Ovary (tissue), 10 donors: ENCODE data around the gene SNCAIP. TPM values are rescaled to one million over a fixed set of nuclear protein-coding genes. Genes with fewer than 3 reads are reported as not detected.

ENCODE experiments used
- DNase-seq, 5 donors: peaks; one replicate each; pipeline ENCODE4 v3.0.0-alpha.2; 2019 to 2020
- H3K27ac ChIP-seq, 2 donors: fragments of 200-600 bp; one replicate each; pipeline versions ENCODE4 v1.5.1 to v1.8.0; 2019 to 2022
- H3K27me3 ChIP-seq: fragments of 200-600 bp; one replicate; pipeline ENCODE4 v1.8.0; 2022
- H3K36me3 ChIP-seq: fragments of 200-600 bp; sonication (generic); one replicate; pipeline ENCODE4 v1.5.1; 2019
- H3K4me1 ChIP-seq: one replicate; pipeline ENCODE4 v1.8.1; 2013; ENCODE audit warnings: mild to moderate bottlenecking, moderate library complexity; ENCODE audit not compliant: insufficient read depth
- H3K4me3 ChIP-seq: fragments of 200-600 bp; sonication (generic); one replicate; pipeline ENCODE4 v1.5.1; 2017
- H3K9me3 ChIP-seq, 2 donors: fragments of 200-600 bp in 1 of 2; sonication (generic) in 1 of 2; one replicate each; pipeline versions ENCODE4 v1.5.1 to v1.8.1; 2013 to 2019; ENCODE audit warnings: mild to moderate bottlenecking in 1 of 2, moderate library complexity in 1 of 2
- CTCF ChIP-seq, 3 donors: fragments of 450-650 bp in 2 of 3; fragments of 200-600 bp in 1 of 3; IDR thresholded peaks; one replicate each; pipeline versions ENCODE4 v1.5.1 to v1.8.0; 2016 to 2022; ENCODE audit warnings: antibody characterized with exemption in 3 of 3, mild to moderate bottlenecking in 1 of 3
- EP300 ChIP-seq: sonication (generic); formaldehyde crosslinking; IDR thresholded peaks from one replicate; pipeline ENCODE4 v1.6.1; 2017; ENCODE audit warnings: antibody characterized with exemption
- POLR2A ChIP-seq: fragments of 450-650 bp; IDR thresholded peaks from one replicate; pipeline ENCODE4 v1.6.1; 2017; ENCODE audit warnings: antibody characterized with exemption, mild to moderate bottlenecking, moderate library complexity
- WGBS, 3 donors: extraction: QIAGEN DNeasy Blood & Tissue Kit in 1 of 3; methylation state at CpG; one replicate each; pipeline versions ENCODE4 v1.1.5 to v1.1.7; 2013 to 2017; 5-methylcytosine and 5-hydroxymethylcytosine counted together
- intact Hi-C, 4 donors: fragments of 100-400 bp; cut with DNase I; formaldehyde crosslinking; loops; one replicate each; pipeline versions ENCODE4 v1.11.0 to v1.15.1; 2022 to 2023
- long read RNA-seq, 3 donors: library from polyadenylated mRNA in 2 of 3; unstranded in 2 of 3; transcript quantifications; one replicate each; pipeline ENCODE4 v2.0.0 and lab custom pipeline, GENCODE V29; 2021 to 2026
- polyA plus RNA-seq, 2 donors: library from polyadenylated mRNA; stranded (reverse); fragments of 200-250 nt in 1 of 2; fragments of 350-450 nt in 1 of 2; fragmentation: Illumina TruSeq in 1 of 2; extraction: RNeasy Lipid Tissue Mini Kit (QIAGEN cat#74804) in 1 of 2; gene quantifications; one replicate each; pipeline ENCODE4 v1.2.3, GENCODE V29; 2013 to 2014
- total RNA-seq, 7 donors: library from RNA; depleted of rRNA in 2 of 7; stranded (reverse); fragments of >200 nt in 2 of 7; fragmentation: NEBNext Ultra II Directional in 3 of 7; extraction: Animal tissue kit (Norgen Biotek cat#: 25700) in 3 of 7; gene quantifications; one replicate each; pipeline versions ENCODE4 v1.1.0 to v1.2.4, GENCODE V29; 2016 to 2023
- donor health status: DM: no; HTN: no; CAD: no; lungs with moderate emphysema.
- donor health status: DM: no; HTN: no; CAD: no.
- donor health status: Bipolar disorder and iron deficiency.
- donor health status: DM: yes; HTN: yes; CAD: no.
- donor health status: DM: no; HTN: no; CAD: no.
- donor health status: DM: yes; HTN: yes; CAD: no.

Gene SNCAIP
- total RNA-seq (10 to 100 TPM; 20.4 to 92.5 (median 51.6) TPM), polyA plus RNA-seq (10 to 100 TPM; 40.2 to 46.9 TPM)
- long read RNA-seq, donor 1, transcript SNCAIP-209 (9 exons, 2,410 nt), result minor isoform, 10 of 159 reads
- long read RNA-seq, donor 1, transcript SNCAIP-202 (11 exons, 3,745 nt), result major isoform, 37 of 159 reads
- long read RNA-seq, donor 1, partial matches to known transcripts, result 49 of 159 reads
- long read RNA-seq, donor 1, other reads (novel, unspliced or antisense), result 56 of 159 reads
- long read RNA-seq, donor 2, partial matches to known transcripts, result 7 of 9 reads
- long read RNA-seq, donor 2, other reads (novel, unspliced or antisense), result 0 of 9 reads
- long read RNA-seq, donor 3, transcript SNCAIP-202 (11 exons, 3,745 nt), result major isoform, 39 of 132 reads
- long read RNA-seq, donor 3, transcript SNCAIP-209 (9 exons, 2,410 nt), result minor isoform, 8 of 132 reads
- long read RNA-seq, donor 3, partial matches to known transcripts, result 31 of 132 reads
- long read RNA-seq, donor 3, other reads (novel, unspliced or antisense), result 47 of 132 reads

DNA sequence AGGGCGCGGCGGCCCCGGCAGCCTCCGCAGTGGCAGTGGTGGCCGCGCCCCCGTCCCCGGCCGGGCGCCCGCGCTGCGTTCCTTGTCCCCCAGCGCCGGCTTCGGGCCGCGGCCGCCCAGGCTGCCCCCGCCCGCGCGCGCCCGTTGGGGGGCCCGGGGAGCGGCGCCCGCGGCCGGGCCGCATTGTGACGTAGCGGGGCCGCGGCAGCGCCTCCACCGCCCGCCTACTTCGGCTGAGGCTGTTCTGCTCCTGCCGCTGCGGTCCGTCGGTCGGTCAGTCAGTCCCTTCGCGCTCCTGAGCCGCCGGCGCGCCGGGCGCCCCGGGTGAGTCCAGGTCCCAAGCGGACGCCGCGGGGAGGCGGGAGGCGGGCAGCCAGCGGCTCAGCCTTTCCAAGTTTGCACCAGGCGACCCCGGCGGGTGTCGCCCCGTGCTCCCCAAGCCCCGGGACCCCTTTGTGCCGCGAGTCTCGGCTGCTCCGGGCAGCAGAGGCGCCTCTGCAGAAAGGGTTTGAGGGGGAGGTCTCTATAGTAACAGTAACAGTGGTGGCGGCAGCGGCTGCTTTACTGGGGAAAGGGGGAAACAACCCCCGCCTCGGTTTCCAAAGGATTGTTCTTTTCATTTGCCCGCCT is at the start of gene SNCAIP:
Gene SNCAIP (plus strand): TSS at position 277 of the 630 bp plus-strand sequence. CDS start 78,898 bp downstream, outside the sequence.
- no peaks in the 10 kb centered on the region for H3K36me3 ChIP-seq
- H3K27me3 ChIP-seq, result no peaks in the 10 kb centered on the region
- 0 to 2% (median 1%) methylated on average over 39 to 78 of the region's 78 CpGs for WGBS, 3 donors
- peak; percentile 63 to 80 (median 75) for DNase-seq
- intact Hi-C loops, result loop anchor here in 1 of 4 donors (5.0 kb wide), 1 partner anchor 115 kb away; no protein-coding TSS in a partner anchor
- peaks cover 7% of the 10 kb centered on the region for H3K4me1 ChIP-seq
- peak within 1 kb of the TSS; percentile 78 to 89 for H3K27ac ChIP-seq
- TF ChIP-seq EP300 (no peak), POLR2A (peak; percentile 40), CTCF (IDR thresholded peaks at IDR 0.05) (no peak)
- H3K4me3 ChIP-seq, result peak within 1 kb of the TSS; percentile 86
- H3K9me3 ChIP-seq, result no peaks in the 10 kb centered on the region

DNA sequence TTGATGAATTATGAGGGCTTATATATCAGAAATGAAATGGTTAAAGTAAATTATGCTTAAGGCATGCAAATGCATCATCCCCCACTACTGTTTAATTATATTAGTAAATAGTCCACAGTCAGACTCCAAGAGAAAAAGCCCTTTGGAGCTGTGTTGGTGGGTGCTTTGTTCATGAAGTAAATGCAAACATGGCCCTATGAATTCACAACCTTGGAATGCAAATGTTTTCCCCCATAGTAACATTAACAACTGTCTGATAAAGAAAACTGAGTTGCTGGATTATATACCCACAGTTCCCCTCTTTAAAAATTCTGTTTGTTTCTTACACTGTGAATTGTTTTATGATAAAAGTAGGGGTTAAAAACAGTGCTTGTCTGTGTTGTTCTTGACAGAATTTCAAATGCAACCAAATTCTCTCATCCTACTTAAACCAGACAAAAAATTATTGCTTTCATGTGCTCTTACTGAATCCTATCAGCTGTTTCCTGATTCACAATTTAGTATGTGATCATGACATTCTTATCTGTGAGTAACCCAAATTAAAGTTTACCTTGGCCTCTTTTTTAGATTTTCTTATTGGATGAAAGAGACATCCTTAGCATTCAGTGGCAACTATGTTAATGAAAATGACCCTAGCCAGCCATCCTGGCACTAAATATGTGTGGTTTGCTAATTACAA is 48.5 kb upstream of the SNCAIP start:
- Histone ChIP-seq H3K4me3 (no peak overlapping the region), H3K4me1 (peaks cover 2% of the 10 kb centered on the region), H3K36me3 (no peaks in the 10 kb centered on the region), H3K27me3 (no peaks in the 10 kb centered on the region), H3K27ac (no peak overlapping the region), H3K9me3 (no peaks in the 10 kb centered on the region)
- TF ChIP-seq POLR2A, result no peak
- no peak for TF ChIP-seq EP300
- no peak for TF ChIP-seq CTCF (IDR thresholded peaks at IDR 0.05)
- DNase-seq, result no peak
- intact Hi-C loops, result no loop called here

- no peak for DNase-seq
- Histone ChIP-seq H3K27ac (no peak overlapping the region), H3K4me1 (peaks cover 2% of the 10 kb centered on the region), H3K27me3 (no peaks in the 10 kb centered on the region), H3K4me3 (no peak overlapping the region), H3K36me3 (no peaks in the 10 kb centered on the region), H3K9me3 (no peaks in the 10 kb centered on the region)
- TF ChIP-seq EP300 (no peak), CTCF (IDR thresholded peaks at IDR 0.05) (no peak), POLR2A (no peak)
- intact Hi-C loops, result no loop called here
These were observed 47.4 kb upstream of the SNCAIP start for GRCh38 chr5:122264610-122265009.

- no peaks in the 10 kb centered on the region for H3K9me3 ChIP-seq
- no peaks in the 10 kb centered on the region for H3K4me1 ChIP-seq
- H3K27me3 ChIP-seq, result no peaks in the 10 kb centered on the region
- no peaks in the 10 kb centered on the region for H3K36me3 ChIP-seq
- intact Hi-C loops, result no loop called here
- H3K4me3 ChIP-seq, result no peak overlapping the region
- H3K27ac ChIP-seq, result no peak overlapping the region
- WGBS, 3 donors, result 93 to 95% (median 93%) methylated on average over 6 of the region's 6 CpGs
- DNase-seq, result no peak
- TF ChIP-seq EP300, result no peak
- no peak for TF ChIP-seq POLR2A
- TF ChIP-seq CTCF (IDR thresholded peaks at IDR 0.05), result no peak
These were observed 44.9 kb upstream of the SNCAIP start for GRCh38 chr5:122267185-122267584.
